HG03139 (cell line): ENCODE results near the gene PPP1CA.

ENCODE experiments used
- ATAC-seq: cut with Tn5 transposase; IDR thresholded peaks from one replicate; pipeline ENCODE4 v1.9.1; 2021; ENCODE audit not compliant: unreplicated experiment

Gene PPP1CA

GRCh38 chr11:67353317-67354074, 48.2 kb downstream of the PPP1CA start, which contains the start of gene POLD4:
POLD4 (minus strand) TSS chr11:67353546; CDS start chr11:67353399, 147 bp downstream.
- ATAC-seq: peak; percentile 58

GRCh38 chr11:67352546-67353316, 48.9 kb downstream of the PPP1CA start:
- ATAC-seq: peak; percentile 1

GRCh38 chr11:67351275-67352005, 50.2 kb downstream of the PPP1CA start:
- ATAC-seq: no peak

- ATAC-seq: no peak
Observed at GRCh38 chr11:67349928-67350465, 51.7 kb downstream of the PPP1CA start.

- no peak for ATAC-seq
Observed at GRCh38 chr11:67349457-67349856, 52.2 kb downstream of the PPP1CA start.

- ATAC-seq: no peak
Observed at GRCh38 chr11:67349036-67349435, 52.6 kb downstream of the PPP1CA start.
